Duodenal mucosa (tissue), 2 donors: ENCODE measurements around the gene C1orf210.
A peak's percentile ranks its signal among the peaks of the same experiment; 100 is the strongest.

Source experiments
- H3K27ac ChIP-seq: one replicate; pipeline ENCODE4 v1.7.0; 2013; ENCODE audit warnings: low read depth, low read length
- H3K27me3 ChIP-seq, 2 donors: one replicate each; pipeline ENCODE4 v1.7.0; 2013; ENCODE audit warnings: low read length in 2 of 2, control low read depth in 1 of 2; ENCODE audit not compliant: insufficient read depth in 2 of 2, control insufficient read depth in 1 of 2
- H3K36me3 ChIP-seq, 2 donors: one replicate each; pipeline ENCODE4 v1.7.0; 2013; ENCODE audit warnings: low read length in 2 of 2, control low read depth in 1 of 2; ENCODE audit not compliant: insufficient read depth in 2 of 2, control insufficient read depth in 1 of 2
- H3K4me1 ChIP-seq, 2 donors: one replicate each; pipeline ENCODE4 v1.7.0; 2013; ENCODE audit warnings: low read length in 2 of 2, control low read depth in 1 of 2; ENCODE audit not compliant: insufficient read depth in 2 of 2, control insufficient read depth in 1 of 2
- H3K4me3 ChIP-seq, 2 donors: one replicate each; pipeline ENCODE4 v1.7.0; 2013; ENCODE audit warnings: low read length in 2 of 2, low read depth in 1 of 2
- H3K9ac ChIP-seq, 2 donors: one replicate each; pipeline ENCODE4 v1.7.0; 2013; ENCODE audit warnings: low read length in 2 of 2, low read depth in 1 of 2
- H3K9me3 ChIP-seq, 2 donors: one replicate each; pipeline ENCODE4 v1.7.0; 2013; ENCODE audit warnings: low read length in 2 of 2, control low read depth in 1 of 2; ENCODE audit not compliant: control insufficient read depth in 1 of 2

The C1orf210 gene

GRCh38 chr1:43304771-43305300, 19.5 kb upstream of the C1orf210 start:
- Histone ChIP-seq H3K4me3 (no peak overlapping the region), H3K9ac (no peak overlapping the region), H3K36me3 (no peaks in the 10 kb centered on the region), H3K4me1 (peaks cover 22 to 28% of the 10 kb centered on the region in 2 donors), H3K27me3 (no peaks in the 10 kb centered on the region), H3K27ac (no peak overlapping the region), H3K9me3 (no peaks in the 10 kb centered on the region)

- Histone ChIP-seq H3K9ac (no peak overlapping the region), H3K4me3 (no peak overlapping the region)
Measured at GRCh38 chr1:43304314-43304681, 18.9 kb upstream of the C1orf210 start.

GRCh38 chr1:43303471-43304313, 18.3 kb upstream of the C1orf210 start:
- Histone ChIP-seq H3K4me1 (peaks cover 22 to 28% of the 10 kb centered on the region in 2 donors), H3K27me3 (no peaks in the 10 kb centered on the region), H3K36me3 (no peaks in the 10 kb centered on the region), H3K9me3 (no peaks in the 10 kb centered on the region), H3K4me3 (no peak overlapping the region), H3K27ac (no peak overlapping the region), H3K9ac (no peak overlapping the region)

More at GRCh38 chr1:43304314-43304681, 18.9 kb upstream of the C1orf210 start:
- Histone ChIP-seq H3K36me3 (no peaks in the 10 kb centered on the region), H3K4me1 (peaks cover 22 to 28% of the 10 kb centered on the region in 2 donors), H3K27me3 (no peaks in the 10 kb centered on the region), H3K9me3 (no peaks in the 10 kb centered on the region), H3K27ac (no peak overlapping the region)

GRCh38 chr1:43302721-43303470, 17.5 kb upstream of the C1orf210 start:
- no peak overlapping the region for H3K9ac ChIP-seq
- no peaks in the 10 kb centered on the region for H3K27me3 ChIP-seq
- no peak overlapping the region for H3K4me3 ChIP-seq
- H3K9me3 ChIP-seq: no peaks in the 10 kb centered on the region
- H3K36me3 ChIP-seq: no peaks in the 10 kb centered on the region
- no peak overlapping the region for H3K27ac ChIP-seq
- H3K4me1 ChIP-seq: peaks cover 22 to 28% of the 10 kb centered on the region in 2 donors

GRCh38 chr1:43302201-43302600, 16.8 kb upstream of the C1orf210 start:
- Histone ChIP-seq H3K9ac (no peak overlapping the region), H3K4me3 (no peak overlapping the region)

GRCh38 chr1:43300378-43301094, 15.2 kb upstream of the C1orf210 start, which contains the start of gene TIE1:
Gene TIE1, plus strand, starts transcription at chr1:43300982. Its CDS starts 90 bp downstream, at chr1:43301072.
- Histone ChIP-seq H3K9me3 (no peaks in the 10 kb centered on the region), H3K4me1 (peaks cover 21 to 28% of the 10 kb centered on the region in 2 donors), H3K36me3 (no peaks in the 10 kb centered on the region), H3K27me3 (no peaks in the 10 kb centered on the region), H3K9ac (no peak within 1 kb of the TSS), H3K27ac (peak within 1 kb of the TSS; percentile 8), H3K4me3 (no peak within 1 kb of the TSS)

More at GRCh38 chr1:43302201-43302600, 16.8 kb upstream of the C1orf210 start:
- Histone ChIP-seq H3K36me3 (no peaks in the 10 kb centered on the region), H3K4me1 (peaks cover 22 to 28% of the 10 kb centered on the region in 2 donors), H3K27ac (no peak overlapping the region), H3K27me3 (no peaks in the 10 kb centered on the region), H3K9me3 (no peaks in the 10 kb centered on the region)

- Histone ChIP-seq H3K9ac (no peak overlapping the region), H3K36me3 (no peaks in the 10 kb centered on the region), H3K27ac (no peak overlapping the region), H3K4me3 (no peak overlapping the region), H3K27me3 (no peaks in the 10 kb centered on the region), H3K9me3 (no peaks in the 10 kb centered on the region), H3K4me1 (peaks cover 28 to 36% of the 10 kb centered on the region in 2 donors)
Measured at GRCh38 chr1:43299101-43299500, 13.7 kb upstream of the C1orf210 start.

GRCh38 chr1:43298055-43298454, 12.7 kb upstream of the C1orf210 start:
- Histone ChIP-seq H3K9me3 (no peaks in the 10 kb centered on the region), H3K4me1 (peaks cover 29 to 36% of the 10 kb centered on the region in 2 donors), H3K4me3 (no peak overlapping the region), H3K27me3 (no peaks in the 10 kb centered on the region), H3K27ac (no peak overlapping the region), H3K36me3 (no peaks in the 10 kb centered on the region), H3K9ac (no peak overlapping the region)

GRCh38 chr1:43296207-43296606, 10.8 kb upstream of the C1orf210 start:
- H3K4me1 ChIP-seq: peaks cover 23 to 29% of the 10 kb centered on the region in 2 donors
- H3K27ac ChIP-seq: no peak overlapping the region
- no peaks in the 10 kb centered on the region for H3K27me3 ChIP-seq
- no peaks in the 10 kb centered on the region for H3K9me3 ChIP-seq
- H3K36me3 ChIP-seq: no peaks in the 10 kb centered on the region
- H3K4me3 ChIP-seq: no peak overlapping the region
- no peak overlapping the region for H3K9ac ChIP-seq
